Left ventricle myocardium inferior (tissue), 1 donor: ENCODE results near the gene OGFOD1. TPM values are rescaled to one million over a fixed set of nuclear protein-coding genes. Genes with fewer than 3 reads are reported as not detected.

Source experiments
- DNase-seq: peaks from one replicate; pipeline ENCODE4 v3.0.0-alpha.2; 2020
- H3K27ac ChIP-seq: fragments of 200-600 bp; replicated peaks from 2 replicates; pipeline ENCODE4 v1.8.0; 2021
- H3K27me3 ChIP-seq: fragments of 200-600 bp; 2 replicates; pipeline ENCODE4 v1.8.0; 2021; ENCODE audit warnings: low read depth
- H3K36me3 ChIP-seq: fragments of 200-600 bp; 2 replicates; pipeline ENCODE4 v1.8.0; 2021
- H3K4me1 ChIP-seq: fragments of 200-600 bp; 2 replicates; pipeline ENCODE4 v1.8.0; 2021
- H3K4me3 ChIP-seq: fragments of 200-600 bp; 2 replicates; pipeline ENCODE4 v1.8.0; 2021; ENCODE audit warnings: mild to moderate bottlenecking, moderate library complexity
- H3K9me3 ChIP-seq: fragments of 200-600 bp; replicated peaks from 2 replicates; pipeline ENCODE4 v1.8.0; 2021
- CTCF ChIP-seq: fragments of 200-600 bp; IDR thresholded peaks from 2 replicates; pipeline ENCODE4 v1.8.0; 2021; ENCODE audit warnings: antibody characterized with exemption, mild to moderate bottlenecking, borderline replicate concordance
- intact Hi-C: fragments of 100-400 bp; cut with micrococcal nuclease; formaldehyde crosslinking; loops from one replicate; pipeline ENCODE4 v1.11.0; 2022
- total RNA-seq: library from RNA; stranded (reverse); fragmentation: NEBNext Ultra II Directional; extraction: Animal tissue kit (Norgen Biotek cat#: 25700); gene quantifications from one replicate; pipeline ENCODE4 v1.2.1, GENCODE V29; 2021
- donor health status: DM: no; HTN: yes; CAD: no; lungs with severe emphysema.

The OGFOD1 gene
- total RNA-seq, 1 donor from 2014 or later: 35.4 TPM

- Histone ChIP-seq H3K4me1 (peaks cover 57% of the 10 kb centered on the region), H3K27ac (peak overlapping the region; percentile 7), H3K9me3 (no peaks in the 10 kb centered on the region), H3K27me3 (no peaks in the 10 kb centered on the region), H3K36me3 (no peaks in the 10 kb centered on the region), H3K4me3 (peak overlapping the region; percentile 97)
- intact Hi-C loops: loop anchor here (10.0 kb wide), 1 partner anchor 86 kb away; the partner anchor contains the start of gene MT2A
- TF ChIP-seq CTCF: no peak
- no peak for DNase-seq
These were observed 67.1 kb downstream of the OGFOD1 start for GRCh38 chr16:56518425-56518824.

GRCh38 chr16:56519459-56520250, 68.3 kb downstream of the OGFOD1 start, which contains the start of gene BBS2:
TSS of gene BBS2 (minus strand) at chr16:56520024. CDS start at chr16:56519862, 162 bp downstream.
- Histone ChIP-seq H3K4me1 (peaks cover 56% of the 10 kb centered on the region), H3K9me3 (no peaks in the 10 kb centered on the region), H3K27me3 (no peaks in the 10 kb centered on the region), H3K27ac (peak within 1 kb of the TSS; percentile 95), H3K36me3 (no peaks in the 10 kb centered on the region), H3K4me3 (peak within 1 kb of the TSS; percentile 97)
- peak; percentile 92 for DNase-seq
- TF ChIP-seq CTCF: no peak
- intact Hi-C loops: loop anchor here (10.0 kb wide), 1 partner anchor 85 kb away; the partner anchor contains the start of gene MT2A

GRCh38 chr16:56520251-56520577, 68.9 kb downstream of the OGFOD1 start:
- no peaks in the 10 kb centered on the region for H3K27me3 ChIP-seq
- peak overlapping the region; percentile 97 for H3K4me3 ChIP-seq
- no peak for DNase-seq
- TF ChIP-seq CTCF: no peak
- peaks cover 53% of the 10 kb centered on the region for H3K4me1 ChIP-seq
- H3K36me3 ChIP-seq: no peaks in the 10 kb centered on the region
- intact Hi-C loops: no loop called here
- no peaks in the 10 kb centered on the region for H3K9me3 ChIP-seq
- peak overlapping the region; percentile 95 for H3K27ac ChIP-seq

- Histone ChIP-seq H3K9me3 (no peaks in the 10 kb centered on the region), H3K4me3 (no peak overlapping the region), H3K36me3 (no peaks in the 10 kb centered on the region), H3K27ac (no peak overlapping the region), H3K27me3 (no peaks in the 10 kb centered on the region), H3K4me1 (peaks cover 4% of the 10 kb centered on the region)
- intact Hi-C loops: no loop called here
- no peak for DNase-seq
- no peak for TF ChIP-seq CTCF
These were observed 73.9 kb downstream of the OGFOD1 start for GRCh38 chr16:56525236-56525635.

Other genes starting within 250 kb of the OGFOD1 start
- gene AMFR, start 26.0 kb upstream of the OGFOD1 start, total RNA-seq: 65.2 TPM
- gene NUDT21, start 222 bp upstream of the OGFOD1 start, total RNA-seq: 59.5 TPM
- gene BBS2, start 68.5 kb downstream of the OGFOD1 start, total RNA-seq: 48.7 TPM
- not detected for gene MT4, start 113.5 kb downstream of the OGFOD1 start, total RNA-seq
- 4.1 TPM for gene MT3, start 138.0 kb downstream of the OGFOD1 start, total RNA-seq
- gene MT2A, start 157.0 kb downstream of the OGFOD1 start, total RNA-seq: 115 TPM
- 126 TPM for gene MT1E, start 174.2 kb downstream of the OGFOD1 start, total RNA-seq
- gene MT1M, start 181.1 kb downstream of the OGFOD1 start, total RNA-seq: 3.1 TPM
- 1.2 TPM for gene MT1A, start 187.1 kb downstream of the OGFOD1 start, total RNA-seq
- gene MT1B, start 200.3 kb downstream of the OGFOD1 start, total RNA-seq: not detected
- 0.85 TPM for gene MT1F, start 206.4 kb downstream of the OGFOD1 start, total RNA-seq
- gene MT1G, start 216.5 kb downstream of the OGFOD1 start, total RNA-seq: not detected
- not detected for gene MT1H, start 218.3 kb downstream of the OGFOD1 start, total RNA-seq
- gene MT1X, start 230.9 kb downstream of the OGFOD1 start, total RNA-seq: 91.8 TPM